NCI-H748 (cell line): ENCODE data around the gene EXOC4.
"Not testable (repeated sequence)": the region's sequence is repeated elsewhere in the genome, so short reads cannot be mapped to it uniquely, and the experiment has no call there.

Experiments
- DNase-seq: peaks from one replicate; lab custom pipeline; 2025; ENCODE audit not compliant: unreplicated experiment; lab: John Stamatoyannopoulos, UW

EXOC4 gene

GRCh38 chr7:133275008-133275407, 22.1 kb downstream of the EXOC4 start:
- DNase-seq: peak; percentile 38

- DNase-seq: no peak
These were observed 22.7 kb downstream of the EXOC4 start for GRCh38 chr7:133275446-133276095.

- DNase-seq: not testable (repeated sequence)
These were observed 26.1 kb downstream of the EXOC4 start for GRCh38 chr7:133278975-133279374.

GRCh38 chr7:133282094-133282493, 29.2 kb downstream of the EXOC4 start:
- no peak for DNase-seq

- no peak for DNase-seq
These were observed 31.2 kb downstream of the EXOC4 start for GRCh38 chr7:133284092-133284491.

- DNase-seq: no peak
These were observed 36.1 kb downstream of the EXOC4 start for GRCh38 chr7:133288970-133289369.

- DNase-seq: no peak
These were observed 37.2 kb downstream of the EXOC4 start for GRCh38 chr7:133290041-133290440.

GRCh38 chr7:133290676-133291333, 37.9 kb downstream of the EXOC4 start:
- DNase-seq: no peak

- no peak for DNase-seq
These were observed 39.8 kb downstream of the EXOC4 start for GRCh38 chr7:133292631-133293030.

GRCh38 chr7:133293384-133294160, 40.7 kb downstream of the EXOC4 start:
- peak; percentile 35 for DNase-seq

- DNase-seq: no peak
These were observed 41.4 kb downstream of the EXOC4 start for GRCh38 chr7:133294234-133294633.

GRCh38 chr7:133295484-133295883, 42.6 kb downstream of the EXOC4 start:
- no peak for DNase-seq

- no peak for DNase-seq
These were observed 44.2 kb downstream of the EXOC4 start for GRCh38 chr7:133297093-133297492.

GRCh38 chr7:133298080-133298479, 45.2 kb downstream of the EXOC4 start:
- no peak for DNase-seq

- DNase-seq: peak; percentile 3
These were observed 46.8 kb downstream of the EXOC4 start for GRCh38 chr7:133299676-133300075.

- DNase-seq: no peak
These were observed 47.2 kb downstream of the EXOC4 start for GRCh38 chr7:133300088-133300487.

GRCh38 chr7:133300811-133301210, 47.9 kb downstream of the EXOC4 start:
- no peak for DNase-seq

GRCh38 chr7:133301444-133301843, 48.6 kb downstream of the EXOC4 start:
- no peak for DNase-seq

- no peak for DNase-seq
These were observed 50.5 kb downstream of the EXOC4 start for GRCh38 chr7:133303372-133303771.

- no peak for DNase-seq
These were observed 51.1 kb downstream of the EXOC4 start for GRCh38 chr7:133303931-133304330.

- DNase-seq: no peak
These were observed 56.5 kb downstream of the EXOC4 start for GRCh38 chr7:133309333-133309732.

GRCh38 chr7:133310232-133310862, 57.5 kb downstream of the EXOC4 start:
- peak; percentile 95 for DNase-seq
